Forelimb muscle (tissue), 1 donor: ENCODE results near the gene SLC7A6OS. TPM values are rescaled to one million over a fixed set of nuclear protein-coding genes. Genes with fewer than 3 reads are reported as not detected.

Experiments
- DNase-seq: peaks from one replicate; pipeline ENCODE4 v3.0.0-alpha.2; 2013; ENCODE audit warnings: low read depth
- polyA plus RNA-seq: library from polyadenylated mRNA; unstranded; fragments of 120-200 nt; gene quantifications from one replicate; pipeline ENCODE4 v1.2.1, GENCODE V29; 2013; ENCODE audit not compliant: insufficient read length

The SLC7A6OS gene
- 17.5 TPM for polyA plus RNA-seq

- peak; percentile 74 for DNase-seq
These were observed at the start of gene SLC7A6OS, which contains the start of gene PRMT7 for GRCh38 chr16:68310774-68311511. Gene SLC7A6OS, minus strand, starts transcription at chr16:68310946. Its CDS starts 20 bp downstream, at chr16:68310926. Gene PRMT7, plus strand, starts transcription at chr16:68311019. Its CDS starts 4,961 bp downstream, at chr16:68315980.

GRCh38 chr16:68359398-68360191, 48.8 kb upstream of the SLC7A6OS start:
- no peak for DNase-seq

- no peak for DNase-seq
These were observed 48.2 kb upstream of the SLC7A6OS start for GRCh38 chr16:68358951-68359350.

GRCh38 chr16:68357923-68358322, 47.2 kb upstream of the SLC7A6OS start:
- no peak for DNase-seq

- DNase-seq = no peak
These were observed 46.8 kb upstream of the SLC7A6OS start for GRCh38 chr16:68357521-68357922.

GRCh38 chr16:68356919-68357286, 46.2 kb upstream of the SLC7A6OS start:
- no peak for DNase-seq

- DNase-seq = no peak
These were observed 45.6 kb upstream of the SLC7A6OS start for GRCh38 chr16:68356249-68356918.

- no peak for DNase-seq
These were observed 44.9 kb upstream of the SLC7A6OS start for GRCh38 chr16:68355447-68356248.

GRCh38 chr16:68354816-68355215, 44.1 kb upstream of the SLC7A6OS start:
- DNase-seq = no peak

- no peak for DNase-seq
These were observed 42.6 kb upstream of the SLC7A6OS start for GRCh38 chr16:68353366-68353765.

- DNase-seq = no peak
These were observed 41.3 kb upstream of the SLC7A6OS start for GRCh38 chr16:68351991-68352431.

GRCh38 chr16:68351463-68351862, 40.7 kb upstream of the SLC7A6OS start:
- no peak for DNase-seq

- no peak for DNase-seq
These were observed 40.1 kb upstream of the SLC7A6OS start for GRCh38 chr16:68350813-68351350.

GRCh38 chr16:68349838-68350410, 39.2 kb upstream of the SLC7A6OS start:
- no peak for DNase-seq

GRCh38 chr16:68348639-68349445, 38.1 kb upstream of the SLC7A6OS start:
- no peak for DNase-seq

- DNase-seq = no peak
These were observed 36.9 kb upstream of the SLC7A6OS start for GRCh38 chr16:68347605-68348004.

- no peak for DNase-seq
These were observed 36.2 kb upstream of the SLC7A6OS start for GRCh38 chr16:68346892-68347480.

- no peak for DNase-seq
These were observed 35.4 kb upstream of the SLC7A6OS start for GRCh38 chr16:68345958-68346635.

- no peak for DNase-seq
These were observed 34.6 kb upstream of the SLC7A6OS start for GRCh38 chr16:68345351-68345810.
